ENCODE data around the gene NTSR1.

NTSR1 gene

GRCh38 chr20:62719250-62719935 is 10.8 kb downstream of the NTSR1 start:
- Histone ChIP-seq H3K36me3 (no peaks in the 10 kb centered on the region), H3K27ac (no peak overlapping the region), H3K27me3 (ENCODE audit: insufficient read depth, low read depth, severe bottlenecking) (no peaks in the 10 kb centered on the region), H3K4me3 (ENCODE audit: low read depth, low read length) (no peak overlapping the region), H3K9me3 (ENCODE audit: severe bottlenecking) (peaks cover 2% of the 10 kb centered on the region)
- no peak for TF ChIP-seq CTCF (IDR thresholded peaks at IDR 0.05; ENCODE audit: low read depth, low read length)
- no peak for DNase-seq

- no peak for TF ChIP-seq CTCF (IDR thresholded peaks at IDR 0.05; ENCODE audit: low read depth, low read length)
- peaks cover 2% of the 10 kb centered on the region for H3K9me3 ChIP-seq (ENCODE audit: severe bottlenecking)
- no peak for DNase-seq
- H3K27ac ChIP-seq: no peak overlapping the region
- H3K27me3 ChIP-seq (ENCODE audit: insufficient read depth, low read depth, severe bottlenecking): no peaks in the 10 kb centered on the region
- no peak overlapping the region for H3K4me3 ChIP-seq (ENCODE audit: low read depth, low read length)
- no peaks in the 10 kb centered on the region for H3K36me3 ChIP-seq
These were observed 13.1 kb downstream of the NTSR1 start for GRCh38 chr20:62721511-62722370.

- H3K36me3 ChIP-seq: no peaks in the 10 kb centered on the region
- DNase-seq: no peak
- H3K27ac ChIP-seq: no peak overlapping the region
- H3K4me3 ChIP-seq (ENCODE audit: low read depth, low read length): no peak overlapping the region
- no peaks in the 10 kb centered on the region for H3K27me3 ChIP-seq (ENCODE audit: insufficient read depth, low read depth, severe bottlenecking)
- TF ChIP-seq CTCF (IDR thresholded peaks at IDR 0.05; ENCODE audit: low read depth, low read length): no peak
- peaks cover 2% of the 10 kb centered on the region for H3K9me3 ChIP-seq (ENCODE audit: severe bottlenecking)
These were observed 14.0 kb downstream of the NTSR1 start for GRCh38 chr20:62722627-62723026.

GRCh38 chr20:62723351-62723750 is 14.7 kb downstream of the NTSR1 start:
- no peak overlapping the region for H3K27ac ChIP-seq
- peaks cover 2% of the 10 kb centered on the region for H3K9me3 ChIP-seq (ENCODE audit: severe bottlenecking)
- peak; percentile 57 for DNase-seq
- H3K27me3 ChIP-seq (ENCODE audit: insufficient read depth, low read depth, severe bottlenecking): no peaks in the 10 kb centered on the region
- H3K36me3 ChIP-seq: no peaks in the 10 kb centered on the region
- H3K4me3 ChIP-seq (ENCODE audit: low read depth, low read length): no peak overlapping the region
- TF ChIP-seq CTCF (IDR thresholded peaks at IDR 0.05; ENCODE audit: low read depth, low read length): no peak

- H3K27ac ChIP-seq: no peak overlapping the region
These were observed 15.3 kb downstream of the NTSR1 start for GRCh38 chr20:62723768-62724450.

More at GRCh38 chr20:62723768-62724450, 15.3 kb downstream of the NTSR1 start:
- Histone ChIP-seq H3K9me3 (ENCODE audit: severe bottlenecking) (peaks cover 2% of the 10 kb centered on the region), H3K36me3 (no peaks in the 10 kb centered on the region), H3K4me3 (ENCODE audit: low read depth, low read length) (no peak overlapping the region), H3K27me3 (ENCODE audit: insufficient read depth, low read depth, severe bottlenecking) (no peaks in the 10 kb centered on the region)
- no peak for DNase-seq
- no peak for TF ChIP-seq CTCF (IDR thresholded peaks at IDR 0.05; ENCODE audit: low read depth, low read length)
